SK-N-SH treated with all-trans-retinoic acid at 6 μM for 48 hours (cell line): ENCODE measurements around the gene PPID.
"Not testable (repeated sequence)": the region's sequence is repeated elsewhere in the genome, so short reads cannot be mapped to it uniquely, and the experiment has no call there.

Experiments
- ATAC-seq: fragments of 200-7000 bp; cut with Tn5 transposase; 3 replicates; pipeline ENCODE4 v1.9.1; 2020; ENCODE audit warnings: mild to moderate bottlenecking, moderate library complexity
- BACH2 ChIP-seq: fragments of 250-450 bp; sonication (Bioruptor Pico); IDR thresholded peaks from 2 replicates; pipeline ENCODE4 v1.9.0; 2021; ENCODE audit warnings: mild to moderate bottlenecking, borderline replicate concordance
- CSDC2 ChIP-seq: fragments of 250-450 bp; sonication (Bioruptor Pico); IDR thresholded peaks from 2 replicates; pipeline ENCODE4 v1.5.0; 2020; ENCODE audit warnings: mild to moderate bottlenecking, moderate library complexity
- ESRRG ChIP-seq: fragments of 250-450 bp; sonication (Bioruptor Pico); IDR thresholded peaks from 2 replicates; pipeline ENCODE4 v1.6.1; 2021; ENCODE audit warnings: mild to moderate bottlenecking
- GLIS3 ChIP-seq: fragments of 250-450 bp; sonication (Bioruptor Pico); IDR thresholded peaks from 2 replicates; pipeline ENCODE4 v1.5.0; 2020; ENCODE audit warnings: mild to moderate bottlenecking, moderate library complexity
- OSR1 ChIP-seq: fragments of 250-450 bp; sonication (Bioruptor Pico); IDR thresholded peaks from 2 replicates; pipeline ENCODE4 v1.8.0; 2022; ENCODE audit warnings: moderate library complexity, mild to moderate bottlenecking, inconsistent platforms
- PPARA ChIP-seq: fragments of 250-450 bp; sonication (Bioruptor Pico); IDR thresholded peaks from 2 replicates; pipeline ENCODE4 v1.5.0; 2020; ENCODE audit warnings: mild to moderate bottlenecking, borderline replicate concordance
- RARB ChIP-seq: fragments of 250-450 bp; sonication (Bioruptor Pico); IDR thresholded peaks from 2 replicates; pipeline ENCODE4 v1.8.0; 2021; ENCODE audit warnings: mild to moderate bottlenecking, moderate library complexity
- TOX ChIP-seq: fragments of 250-450 bp; sonication (Bioruptor Pico); IDR thresholded peaks from 2 replicates; pipeline ENCODE4 v1.8.0; 2021; ENCODE audit warnings: mild to moderate bottlenecking, moderate library complexity, borderline replicate concordance
- ZC3H10 ChIP-seq: fragments of 250-450 bp; sonication (Bioruptor Pico); IDR thresholded peaks from 2 replicates; pipeline ENCODE4 v1.5.1; 2021; ENCODE audit warnings: mild to moderate bottlenecking, moderate library complexity
- ZFP3 ChIP-seq: fragments of 250-450 bp; sonication (Bioruptor Pico); IDR thresholded peaks from 2 replicates; pipeline ENCODE4 v1.5.0; 2020; ENCODE audit warnings: mild to moderate bottlenecking, moderate library complexity
- ZFP30 ChIP-seq: fragments of 450-650 bp; formaldehyde crosslinking; IDR thresholded peaks from 2 replicates; pipeline ENCODE4 v1.5.0; 2022; ENCODE audit warnings: mild to moderate bottlenecking, moderate library complexity
- ZNF70 ChIP-seq: fragments of 450-650 bp; formaldehyde crosslinking; IDR thresholded peaks from 2 replicates; pipeline ENCODE4 v1.5.0; 2020; ENCODE audit warnings: mild to moderate bottlenecking, moderate library complexity
- TF ChIP-seq, protein P1 (sequence below): fragments of 250-450 bp; sonication (Bioruptor Pico); IDR thresholded peaks from 2 replicates; pipeline ENCODE4 v1.8.0; 2021; ENCODE audit warnings: low read depth, mild to moderate bottlenecking, moderate library complexity, borderline replicate concordance
- TF ChIP-seq, protein P2 (sequence below): fragments of 250-450 bp; sonication (Bioruptor Pico); IDR thresholded peaks from 2 replicates; pipeline ENCODE4 v1.5.1; 2020; ENCODE audit warnings: low read depth, mild to moderate bottlenecking, moderate library complexity
- TF ChIP-seq, protein P3 (sequence below): fragments of 250-450 bp; sonication (Bioruptor Pico); IDR thresholded peaks from 2 replicates; pipeline ENCODE4 v1.5.0; 2020; ENCODE audit warnings: mild to moderate bottlenecking, moderate library complexity
- TF ChIP-seq, protein P4 (sequence below): fragments of 250-450 bp; sonication (Bioruptor Pico); IDR thresholded peaks from 2 replicates; pipeline ENCODE4 v1.5.1; 2021; ENCODE audit warnings: mild to moderate bottlenecking, moderate library complexity
- TF ChIP-seq, protein P5 (sequence below): fragments of 250-450 bp; sonication (Bioruptor Pico); IDR thresholded peaks from 2 replicates; pipeline ENCODE4 v1.8.0; 2020; ENCODE audit warnings: mild to moderate bottlenecking, moderate library complexity, borderline replicate concordance

PPID gene

DNA sequence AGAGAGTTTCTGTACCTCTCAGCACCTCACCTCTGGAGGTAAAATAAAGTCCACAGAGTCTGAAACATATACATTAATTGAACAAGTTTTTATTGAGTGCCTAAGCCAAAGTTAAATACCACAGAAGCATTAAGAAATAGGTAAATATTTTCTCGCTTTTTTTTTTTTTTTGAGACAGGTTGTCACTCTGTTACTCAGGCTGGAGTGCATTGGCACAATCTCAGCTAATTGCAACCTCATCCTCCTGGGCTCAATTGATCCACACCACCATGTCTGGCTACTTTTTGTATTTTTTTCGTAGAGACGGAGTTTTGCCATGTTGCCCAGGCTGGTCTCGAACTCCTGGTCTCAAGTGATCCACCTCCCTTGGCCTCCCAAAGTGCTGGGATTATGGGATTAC is 35.5 kb upstream of the PPID start:
- ATAC-seq: no peak
- no peak for TF ChIP-seq TOX (CRISPR knock-in tag)
- TF ChIP-seq ESRRG (CRISPR knock-in tag): no peak
- no peak for TF ChIP-seq ZFP30
- no peak for TF ChIP-seq CSDC2
- no peak for TF ChIP-seq GLIS3
- TF ChIP-seq, protein P1, sequence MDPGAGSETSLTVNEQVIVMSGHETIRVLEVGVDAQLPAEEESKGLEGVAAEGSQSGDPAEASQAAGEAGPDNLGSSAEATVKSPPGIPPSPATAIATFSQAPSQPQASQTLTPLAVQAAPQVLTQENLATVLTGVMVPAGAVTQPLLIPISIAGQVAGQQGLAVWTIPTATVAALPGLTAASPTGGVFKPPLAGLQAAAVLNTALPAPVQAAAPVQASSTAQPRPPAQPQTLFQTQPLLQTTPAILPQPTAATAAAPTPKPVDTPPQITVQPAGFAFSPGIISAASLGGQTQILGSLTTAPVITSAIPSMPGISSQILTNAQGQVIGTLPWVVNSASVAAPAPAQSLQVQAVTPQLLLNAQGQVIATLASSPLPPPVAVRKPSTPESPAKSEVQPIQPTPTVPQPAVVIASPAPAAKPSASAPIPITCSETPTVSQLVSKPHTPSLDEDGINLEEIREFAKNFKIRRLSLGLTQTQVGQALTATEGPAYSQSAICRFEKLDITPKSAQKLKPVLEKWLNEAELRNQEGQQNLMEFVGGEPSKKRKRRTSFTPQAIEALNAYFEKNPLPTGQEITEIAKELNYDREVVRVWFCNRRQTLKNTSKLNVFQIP: no peak
- TF ChIP-seq, protein P2, sequence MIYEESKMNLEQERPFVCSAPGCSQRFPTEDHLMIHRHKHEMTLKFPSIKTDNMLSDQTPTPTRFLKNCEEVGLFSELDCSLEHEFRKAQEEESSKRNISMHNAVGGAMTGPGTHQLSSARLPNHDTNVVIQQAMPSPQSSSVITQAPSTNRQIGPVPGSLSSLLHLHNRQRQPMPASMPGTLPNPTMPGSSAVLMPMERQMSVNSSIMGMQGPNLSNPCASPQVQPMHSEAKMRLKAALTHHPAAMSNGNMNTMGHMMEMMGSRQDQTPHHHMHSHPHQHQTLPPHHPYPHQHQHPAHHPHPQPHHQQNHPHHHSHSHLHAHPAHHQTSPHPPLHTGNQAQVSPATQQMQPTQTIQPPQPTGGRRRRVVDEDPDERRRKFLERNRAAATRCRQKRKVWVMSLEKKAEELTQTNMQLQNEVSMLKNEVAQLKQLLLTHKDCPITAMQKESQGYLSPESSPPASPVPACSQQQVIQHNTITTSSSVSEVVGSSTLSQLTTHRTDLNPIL (CRISPR knock-in tag): no peak
- TF ChIP-seq OSR1 (CRISPR knock-in tag): no peak
- TF ChIP-seq, protein P3, sequence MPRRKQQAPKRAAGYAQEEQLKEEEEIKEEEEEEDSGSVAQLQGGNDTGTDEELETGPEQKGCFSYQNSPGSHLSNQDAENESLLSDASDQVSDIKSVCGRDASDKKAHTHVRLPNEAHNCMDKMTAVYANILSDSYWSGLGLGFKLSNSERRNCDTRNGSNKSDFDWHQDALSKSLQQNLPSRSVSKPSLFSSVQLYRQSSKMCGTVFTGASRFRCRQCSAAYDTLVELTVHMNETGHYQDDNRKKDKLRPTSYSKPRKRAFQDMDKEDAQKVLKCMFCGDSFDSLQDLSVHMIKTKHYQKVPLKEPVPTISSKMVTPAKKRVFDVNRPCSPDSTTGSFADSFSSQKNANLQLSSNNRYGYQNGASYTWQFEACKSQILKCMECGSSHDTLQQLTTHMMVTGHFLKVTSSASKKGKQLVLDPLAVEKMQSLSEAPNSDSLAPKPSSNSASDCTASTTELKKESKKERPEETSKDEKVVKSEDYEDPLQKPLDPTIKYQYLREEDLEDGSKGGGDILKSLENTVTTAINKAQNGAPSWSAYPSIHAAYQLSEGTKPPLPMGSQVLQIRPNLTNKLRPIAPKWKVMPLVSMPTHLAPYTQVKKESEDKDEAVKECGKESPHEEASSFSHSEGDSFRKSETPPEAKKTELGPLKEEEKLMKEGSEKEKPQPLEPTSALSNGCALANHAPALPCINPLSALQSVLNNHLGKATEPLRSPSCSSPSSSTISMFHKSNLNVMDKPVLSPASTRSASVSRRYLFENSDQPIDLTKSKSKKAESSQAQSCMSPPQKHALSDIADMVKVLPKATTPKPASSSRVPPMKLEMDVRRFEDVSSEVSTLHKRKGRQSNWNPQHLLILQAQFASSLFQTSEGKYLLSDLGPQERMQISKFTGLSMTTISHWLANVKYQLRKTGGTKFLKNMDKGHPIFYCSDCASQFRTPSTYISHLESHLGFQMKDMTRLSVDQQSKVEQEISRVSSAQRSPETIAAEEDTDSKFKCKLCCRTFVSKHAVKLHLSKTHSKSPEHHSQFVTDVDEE (CRISPR knock-in tag): no peak
- TF ChIP-seq, protein P4, sequence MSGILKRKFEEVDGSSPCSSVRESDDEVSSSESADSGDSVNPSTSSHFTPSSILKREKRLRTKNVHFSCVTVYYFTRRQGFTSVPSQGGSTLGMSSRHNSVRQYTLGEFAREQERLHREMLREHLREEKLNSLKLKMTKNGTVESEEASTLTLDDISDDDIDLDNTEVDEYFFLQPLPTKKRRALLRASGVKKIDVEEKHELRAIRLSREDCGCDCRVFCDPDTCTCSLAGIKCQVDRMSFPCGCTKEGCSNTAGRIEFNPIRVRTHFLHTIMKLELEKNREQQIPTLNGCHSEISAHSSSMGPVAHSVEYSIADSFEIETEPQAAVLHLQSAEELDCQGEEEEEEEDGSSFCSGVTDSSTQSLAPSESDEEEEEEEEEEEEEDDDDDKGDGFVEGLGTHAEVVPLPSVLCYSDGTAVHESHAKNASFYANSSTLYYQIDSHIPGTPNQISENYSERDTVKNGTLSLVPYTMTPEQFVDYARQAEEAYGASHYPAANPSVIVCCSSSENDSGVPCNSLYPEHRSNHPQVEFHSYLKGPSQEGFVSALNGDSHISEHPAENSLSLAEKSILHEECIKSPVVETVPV (CRISPR knock-in tag): no peak
- no peak for TF ChIP-seq PPARA (CRISPR knock-in tag)
- TF ChIP-seq BACH2 (CRISPR knock-in tag): no peak
- TF ChIP-seq RARB: no peak
- TF ChIP-seq, protein P5, sequence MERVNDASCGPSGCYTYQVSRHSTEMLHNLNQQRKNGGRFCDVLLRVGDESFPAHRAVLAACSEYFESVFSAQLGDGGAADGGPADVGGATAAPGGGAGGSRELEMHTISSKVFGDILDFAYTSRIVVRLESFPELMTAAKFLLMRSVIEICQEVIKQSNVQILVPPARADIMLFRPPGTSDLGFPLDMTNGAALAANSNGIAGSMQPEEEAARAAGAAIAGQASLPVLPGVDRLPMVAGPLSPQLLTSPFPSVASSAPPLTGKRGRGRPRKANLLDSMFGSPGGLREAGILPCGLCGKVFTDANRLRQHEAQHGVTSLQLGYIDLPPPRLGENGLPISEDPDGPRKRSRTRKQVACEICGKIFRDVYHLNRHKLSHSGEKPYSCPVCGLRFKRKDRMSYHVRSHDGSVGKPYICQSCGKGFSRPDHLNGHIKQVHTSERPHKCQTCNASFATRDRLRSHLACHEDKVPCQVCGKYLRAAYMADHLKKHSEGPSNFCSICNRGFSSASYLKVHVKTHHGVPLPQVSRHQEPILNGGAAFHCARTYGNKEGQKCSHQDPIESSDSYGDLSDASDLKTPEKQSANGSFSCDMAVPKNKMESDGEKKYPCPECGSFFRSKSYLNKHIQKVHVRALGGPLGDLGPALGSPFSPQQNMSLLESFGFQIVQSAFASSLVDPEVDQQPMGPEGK: no peak
- TF ChIP-seq ZNF70: no peak
- no peak for TF ChIP-seq ZC3H10 (CRISPR knock-in tag)

DNA sequence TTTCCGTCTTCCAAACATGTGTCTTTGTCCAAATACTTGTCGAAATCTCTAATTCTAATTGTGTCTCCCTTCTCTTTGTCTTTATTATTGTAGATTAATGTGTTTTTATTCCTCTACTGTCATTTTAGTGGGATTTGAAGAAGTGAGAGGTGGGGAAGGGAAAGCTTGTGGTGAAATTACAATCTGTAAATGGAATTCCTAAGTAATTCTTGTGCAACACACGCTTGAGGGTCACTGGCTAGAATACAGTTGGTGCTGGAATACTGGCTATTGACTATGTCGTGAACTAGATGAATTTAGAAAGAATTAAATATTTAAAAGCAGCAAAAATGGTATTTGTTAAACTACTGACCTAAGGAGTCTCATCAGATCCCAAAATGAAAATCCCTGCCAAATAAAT is 34.9 kb upstream of the PPID start:
- TF ChIP-seq, protein P5: no peak
- TF ChIP-seq, protein P4 (CRISPR knock-in tag): no peak
- TF ChIP-seq ZNF70 (no peak), ZFP3 (CRISPR knock-in tag) (no peak), OSR1 (CRISPR knock-in tag) (no peak), ESRRG (CRISPR knock-in tag) (no peak), PPARA (CRISPR knock-in tag) (no peak)
- ATAC-seq: no peak

DNA sequence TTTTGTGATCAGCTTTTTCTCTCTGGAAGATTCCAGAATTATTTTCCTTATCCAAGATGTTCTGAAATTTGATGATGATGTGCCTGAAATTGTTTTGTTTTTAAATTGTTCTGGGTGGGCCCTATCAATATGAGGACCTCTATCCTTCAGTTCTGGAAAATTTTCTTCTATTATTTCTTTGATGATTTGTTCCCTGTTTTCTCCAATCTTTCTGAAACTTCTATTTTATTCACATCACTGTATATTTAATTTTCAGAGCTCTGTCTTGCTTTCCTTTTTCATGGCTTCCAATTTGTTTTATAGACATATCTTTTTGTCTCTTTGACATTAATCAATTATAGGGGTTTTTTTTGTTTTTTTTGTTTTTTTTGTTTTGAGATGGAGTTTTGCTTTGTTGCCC is 33.4 kb upstream of the PPID start:
- TF ChIP-seq PPARA (CRISPR knock-in tag) (no peak), BACH2 (CRISPR knock-in tag) (no peak), ESRRG (CRISPR knock-in tag) (no peak)
- no peak for ATAC-seq

DNA sequence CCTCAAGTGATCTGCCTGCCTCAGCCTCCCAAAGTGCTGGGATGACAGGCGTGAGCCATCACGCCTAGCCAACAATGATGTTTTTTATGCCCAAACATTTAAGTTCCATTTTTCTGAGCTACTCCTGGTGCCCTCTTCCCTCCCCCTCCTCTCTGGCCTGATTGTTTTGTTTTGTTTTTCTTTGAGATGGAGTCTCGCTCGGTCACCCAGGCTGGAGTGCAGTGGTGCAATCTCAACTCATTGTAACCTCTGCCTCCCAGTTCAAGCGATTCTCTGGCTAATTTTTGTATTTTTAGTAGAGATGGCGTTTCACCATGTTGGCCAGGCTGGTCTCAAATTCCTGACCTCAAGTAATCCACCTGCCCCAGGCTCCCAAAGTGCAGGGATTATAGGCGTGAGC is 32.6 kb upstream of the PPID start:
- ATAC-seq: not testable (repeated sequence)
